GM20000 (cell line): Measurements from ENCODE around the gene SUGP2.
A peak's percentile ranks its signal among the peaks of the same experiment; 100 is the strongest.

Source experiments
- DNase-seq: peaks from one replicate; pipeline ENCODE4 v3.0.0; 2012; ENCODE audit warnings: low spot score
- CTCF ChIP-seq: IDR thresholded peaks from 2 replicates; pipeline ENCODE4 v1.5.1; 2012; ENCODE audit warnings: mild to moderate bottlenecking, control low read depth; ENCODE audit errors: extremely low read depth, missing control alignments

Gene SUGP2

GRCh38 chr19:19074196-19074882, 41.0 kb upstream of the SUGP2 start:
- no peak for DNase-seq
- TF ChIP-seq CTCF = no peak

- DNase-seq = no peak
- no peak for TF ChIP-seq CTCF
Observed at GRCh38 chr19:19071897-19072296, 38.6 kb upstream of the SUGP2 start.

GRCh38 chr19:19068659-19069654, 35.6 kb upstream of the SUGP2 start:
- DNase-seq = peak; percentile 58

GRCh38 chr19:19067276-19068072, 34.2 kb upstream of the SUGP2 start:
- DNase-seq = no peak
- TF ChIP-seq CTCF = no peak

More at GRCh38 chr19:19068659-19069654, 35.6 kb upstream of the SUGP2 start:
- TF ChIP-seq CTCF = no peak

GRCh38 chr19:19064811-19065745, 31.8 kb upstream of the SUGP2 start:
- peak; percentile 46 for DNase-seq
- no peak for TF ChIP-seq CTCF

- no peak for TF ChIP-seq CTCF
- no peak for DNase-seq
Observed at GRCh38 chr19:19064098-19064722, 30.9 kb upstream of the SUGP2 start.
